ENCODE measurements around the gene GALP.

GALP gene

DNA sequence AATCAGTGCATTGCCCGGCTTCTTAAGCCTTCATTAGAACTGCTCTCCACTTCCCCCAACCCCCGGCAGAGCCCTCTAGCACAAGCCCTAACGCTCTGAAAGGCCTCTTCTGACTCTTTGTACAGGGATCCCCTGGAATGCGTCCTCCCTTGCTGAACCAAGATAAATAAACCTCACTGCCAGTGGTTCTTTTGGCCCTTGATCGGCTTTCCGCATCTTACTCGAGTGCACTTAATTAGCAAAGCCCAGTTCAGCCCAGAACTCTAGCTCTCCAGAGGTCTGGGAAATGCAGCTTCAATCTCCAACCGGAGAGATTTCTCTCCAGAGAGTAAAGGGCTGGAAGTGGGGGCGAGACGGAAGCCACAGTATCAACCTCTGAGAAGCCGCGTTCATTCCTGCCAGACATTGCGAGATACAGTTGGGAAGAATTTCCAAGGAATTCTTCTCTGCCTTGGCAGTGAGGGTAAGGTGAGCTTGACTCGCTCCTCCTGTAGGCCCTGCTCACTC is 43.4 kb upstream of the GALP start:
- H3K14ac ChIP-seq (ENCODE audit: low read length in 2 of 2), result no peak overlapping the region
- H3K9me3 ChIP-seq (ENCODE audit: control insufficient read depth, low read length), result no peaks in the 10 kb centered on the region
- H3K27ac ChIP-seq (ENCODE audit: low read length, poor library complexity, severe bottlenecking), result no peak overlapping the region
- H3K4me1 ChIP-seq (ENCODE audit: control insufficient read depth, insufficient read depth, low read depth, low read length), result no peaks in the 10 kb centered on the region
- H3K79me1 ChIP-seq (replicated peaks; ENCODE audit: low read length, poor library complexity, severe bottlenecking), result no peaks in the 10 kb centered on the region
- H3K4me2 ChIP-seq (ENCODE audit: low read length, poor library complexity, severe bottlenecking), result no peak overlapping the region
- no peak overlapping the region for H2AFZ ChIP-seq (ENCODE audit: low read depth, low read length)
- no peak for DNase-seq
- no peak overlapping the region for H4K8ac ChIP-seq (ENCODE audit: low read length)
- no peaks in the 10 kb centered on the region for H3K36me3 ChIP-seq (ENCODE audit: control insufficient read depth in 1 of 2, insufficient read depth in 2 of 2, low read depth in 1 of 2, low read length in 2 of 2)
- no peak overlapping the region for H4K91ac ChIP-seq (ENCODE audit: low read length)
- no peaks in the 10 kb centered on the region for H3K27me3 ChIP-seq (ENCODE audit: control insufficient read depth in 1 of 2, insufficient read depth in 1 of 2, low read length in 2 of 2)
- no peak overlapping the region for H2BK12ac ChIP-seq (ENCODE audit: low read length in 2 of 2)
- no peak overlapping the region for H2BK15ac ChIP-seq (ENCODE audit: low read depth, poor library complexity, severe bottlenecking)
- H2BK120ac ChIP-seq (ENCODE audit: low read depth, low read length), result peak overlapping the region; percentile 34
- H2BK5ac ChIP-seq (ENCODE audit: low read depth, low read length, poor library complexity, severe bottlenecking), result no peak overlapping the region
- peak overlapping the region in 1 of 2 experiments; percentile 14 for H3K4me3 ChIP-seq (ENCODE audit: insufficient read depth in 1 of 2, low read depth in 1 of 2, low read length in 2 of 2)
- 72% methylated on average over 14 of the region's 14 CpGs for WGBS
- no peak overlapping the region for H3K4ac ChIP-seq (ENCODE audit: low read depth in 1 of 2, low read length in 2 of 2)
- no peak overlapping the region for H3K23ac ChIP-seq (ENCODE audit: low read length in 2 of 2)
- no peak overlapping the region for H2AK5ac ChIP-seq (ENCODE audit: low read length, severe bottlenecking)
- H3K9ac ChIP-seq (ENCODE audit: low read length), result peak overlapping the region; percentile 75
- H3K18ac ChIP-seq (ENCODE audit: low read depth in 1 of 2, low read length in 2 of 2), result no peak overlapping the region

GRCh38 chr19:56133858-56134653 is 41.8 kb upstream of the GALP start:
- Histone ChIP-seq H3K4me1 (ENCODE audit: control insufficient read depth, insufficient read depth, low read depth, low read length) (no peaks in the 10 kb centered on the region), H3K4me2 (ENCODE audit: low read length, poor library complexity, severe bottlenecking) (no peak overlapping the region), H3K14ac (ENCODE audit: low read length in 2 of 2) (no peak overlapping the region), H2BK15ac (ENCODE audit: low read depth, poor library complexity, severe bottlenecking) (peak overlapping the region; percentile 6), H2AFZ (ENCODE audit: low read depth, low read length) (no peak overlapping the region), H3K18ac (ENCODE audit: low read depth in 1 of 2, low read length in 2 of 2) (no peak overlapping the region), H3K27ac (ENCODE audit: low read length, poor library complexity, severe bottlenecking) (no peak overlapping the region), H2BK5ac (ENCODE audit: low read depth, low read length, poor library complexity, severe bottlenecking) (no peak overlapping the region), H2AK5ac (ENCODE audit: low read length, severe bottlenecking) (no peak overlapping the region), H3K4ac (ENCODE audit: low read depth in 1 of 2, low read length in 2 of 2) (no peak overlapping the region), H3K79me1 (replicated peaks; ENCODE audit: low read length, poor library complexity, severe bottlenecking) (no peaks in the 10 kb centered on the region), H2BK120ac (ENCODE audit: low read depth, low read length) (no peak overlapping the region), H2BK12ac (ENCODE audit: low read length in 2 of 2) (no peak overlapping the region), H3K9me3 (ENCODE audit: control insufficient read depth, low read length) (no peaks in the 10 kb centered on the region), H3K4me3 (ENCODE audit: insufficient read depth in 1 of 2, low read depth in 1 of 2, low read length in 2 of 2) (no peak overlapping the region), H3K36me3 (ENCODE audit: control insufficient read depth in 1 of 2, insufficient read depth in 2 of 2, low read depth in 1 of 2, low read length in 2 of 2) (no peaks in the 10 kb centered on the region), H3K9ac (ENCODE audit: low read length) (no peak overlapping the region), H4K8ac (ENCODE audit: low read length) (no peak overlapping the region), H4K91ac (ENCODE audit: low read length) (no peak overlapping the region), H3K23ac (ENCODE audit: low read length in 2 of 2) (peak overlapping the region in 1 of 2 experiments; percentile 18), H3K27me3 (ENCODE audit: control insufficient read depth in 1 of 2, insufficient read depth in 1 of 2, low read length in 2 of 2) (no peaks in the 10 kb centered on the region)
- WGBS, result 78% methylated on average over 12 of the region's 14 CpGs
- DNase-seq, result no peak

DNA sequence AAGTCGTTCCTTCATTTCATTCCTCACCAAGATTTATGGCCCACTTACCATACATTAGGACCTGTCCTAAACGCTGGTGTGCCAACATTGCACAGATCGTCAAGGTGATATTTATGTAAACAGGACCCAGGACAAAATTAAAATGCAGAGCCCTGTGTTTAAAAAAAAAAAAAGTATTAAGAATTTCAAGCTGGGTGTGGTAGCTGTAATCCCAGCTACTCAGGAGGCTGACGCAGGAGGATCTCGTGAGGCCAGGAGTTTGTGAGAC is 41.2 kb upstream of the GALP start:
- 73% methylated on average over 4 of the region's 5 CpGs for WGBS
- H2BK15ac ChIP-seq (ENCODE audit: low read depth, poor library complexity, severe bottlenecking), result no peak overlapping the region
- no peaks in the 10 kb centered on the region for H3K9me3 ChIP-seq (ENCODE audit: control insufficient read depth, low read length)

DNA sequence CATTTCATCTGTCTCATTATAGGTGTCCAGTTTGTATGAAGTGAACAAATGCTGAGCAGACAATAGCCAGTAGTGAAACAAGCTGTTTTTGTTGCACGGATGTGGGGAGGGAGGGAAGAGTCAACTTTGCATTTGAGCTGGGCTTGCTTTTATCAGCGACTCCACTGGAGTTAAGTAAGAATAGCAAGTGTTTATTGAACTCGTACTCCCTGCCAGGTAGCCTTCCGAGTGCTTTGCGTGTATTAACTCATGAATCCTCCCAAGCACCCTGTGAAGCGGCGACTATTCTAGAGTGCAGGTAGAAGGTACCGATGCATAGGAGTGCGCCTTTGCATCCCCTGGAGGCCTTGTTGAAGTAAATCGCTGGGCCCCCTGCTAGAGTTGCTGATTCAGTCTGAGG is 39.4 kb upstream of the GALP start:
- 59% methylated on average over 10 of the region's 10 CpGs for WGBS

More for the DNA sequence above, 41.2 kb upstream of the GALP start:
- Histone ChIP-seq H3K27ac (ENCODE audit: low read length, poor library complexity, severe bottlenecking) (no peak overlapping the region), H4K8ac (ENCODE audit: low read length) (no peak overlapping the region), H2BK12ac (ENCODE audit: low read length in 2 of 2) (no peak overlapping the region), H2AFZ (ENCODE audit: low read depth, low read length) (no peak overlapping the region), H3K36me3 (ENCODE audit: control insufficient read depth in 1 of 2, insufficient read depth in 2 of 2, low read depth in 1 of 2, low read length in 2 of 2) (no peaks in the 10 kb centered on the region), H2BK5ac (ENCODE audit: low read depth, low read length, poor library complexity, severe bottlenecking) (no peak overlapping the region), H3K4me1 (ENCODE audit: control insufficient read depth, insufficient read depth, low read depth, low read length) (no peaks in the 10 kb centered on the region), H3K79me1 (replicated peaks; ENCODE audit: low read length, poor library complexity, severe bottlenecking) (no peaks in the 10 kb centered on the region), H3K4me3 (ENCODE audit: insufficient read depth in 1 of 2, low read depth in 1 of 2, low read length in 2 of 2) (no peak overlapping the region), H2AK5ac (ENCODE audit: low read length, severe bottlenecking) (no peak overlapping the region), H2BK120ac (ENCODE audit: low read depth, low read length) (no peak overlapping the region), H3K9ac (ENCODE audit: low read length) (no peak overlapping the region), H3K27me3 (ENCODE audit: control insufficient read depth in 1 of 2, insufficient read depth in 1 of 2, low read length in 2 of 2) (no peaks in the 10 kb centered on the region), H4K91ac (ENCODE audit: low read length) (no peak overlapping the region), H3K23ac (ENCODE audit: low read length in 2 of 2) (no peak overlapping the region), H3K4me2 (ENCODE audit: low read length, poor library complexity, severe bottlenecking) (no peak overlapping the region), H3K18ac (ENCODE audit: low read depth in 1 of 2, low read length in 2 of 2) (no peak overlapping the region), H3K14ac (ENCODE audit: low read length in 2 of 2) (no peak overlapping the region), H3K4ac (ENCODE audit: low read depth in 1 of 2, low read length in 2 of 2) (no peak overlapping the region)
- DNase-seq, result no peak

More for the DNA sequence above, 39.4 kb upstream of the GALP start:
- Histone ChIP-seq H3K9ac (ENCODE audit: low read length) (no peak overlapping the region), H3K4me1 (ENCODE audit: control insufficient read depth, insufficient read depth, low read depth, low read length) (peaks cover 5% of the 10 kb centered on the region), H3K27ac (ENCODE audit: low read length, poor library complexity, severe bottlenecking) (no peak overlapping the region), H3K27me3 (ENCODE audit: control insufficient read depth in 1 of 2, insufficient read depth in 1 of 2, low read length in 2 of 2) (no peaks in the 10 kb centered on the region), H4K91ac (ENCODE audit: low read length) (no peak overlapping the region), H3K23ac (ENCODE audit: low read length in 2 of 2) (no peak overlapping the region), H2BK120ac (ENCODE audit: low read depth, low read length) (no peak overlapping the region), H4K8ac (ENCODE audit: low read length) (no peak overlapping the region), H3K14ac (ENCODE audit: low read length in 2 of 2) (no peak overlapping the region), H3K4ac (ENCODE audit: low read depth in 1 of 2, low read length in 2 of 2) (no peak overlapping the region), H3K4me3 (ENCODE audit: insufficient read depth in 1 of 2, low read depth in 1 of 2, low read length in 2 of 2) (no peak overlapping the region), H3K4me2 (ENCODE audit: low read length, poor library complexity, severe bottlenecking) (no peak overlapping the region), H2AK5ac (ENCODE audit: low read length, severe bottlenecking) (no peak overlapping the region), H3K79me1 (replicated peaks; ENCODE audit: low read length, poor library complexity, severe bottlenecking) (peaks cover 2% of the 10 kb centered on the region), H3K18ac (ENCODE audit: low read depth in 1 of 2, low read length in 2 of 2) (no peak overlapping the region), H2BK12ac (ENCODE audit: low read length in 2 of 2) (no peak overlapping the region), H2BK15ac (ENCODE audit: low read depth, poor library complexity, severe bottlenecking) (no peak overlapping the region), H3K36me3 (ENCODE audit: control insufficient read depth in 1 of 2, insufficient read depth in 2 of 2, low read depth in 1 of 2, low read length in 2 of 2) (no peaks in the 10 kb centered on the region), H2BK5ac (ENCODE audit: low read depth, low read length, poor library complexity, severe bottlenecking) (no peak overlapping the region), H2AFZ (ENCODE audit: low read depth, low read length) (no peak overlapping the region), H3K9me3 (ENCODE audit: control insufficient read depth, low read length) (no peaks in the 10 kb centered on the region)
- DNase-seq, result no peak

Data from mesenchymal stem cell (in vitro differentiated cells and primary cell).